RPMI7951 (cell line): ENCODE measurements around the gene C2orf68. TPM values are rescaled to one million over a fixed set of nuclear protein-coding genes. Genes with fewer than 3 reads are reported as not detected.
"Not testable (repeated sequence)": the region's sequence is repeated elsewhere in the genome, so short reads cannot be mapped to it uniquely, and the experiment has no call there.

ENCODE experiments used
- DNase-seq: peaks from one replicate; pipeline ENCODE4 v3.0.0-alpha.2; 2012; ENCODE audit warnings: low read depth
- total RNA-seq: library from RNA; depleted of rRNA; stranded (reverse); fragments of >200 nt; shearing (Covaris generic); gene quantifications from 2 replicates; pipeline ENCODE4 v1.2.3, GENCODE V29; 2014

The C2orf68 gene
- total RNA-seq, 1 experiment from 2014 or later, result 27.9 TPM

- no peak for DNase-seq
Measured at GRCh38 chr2:85628658-85629057, 16.8 kb upstream of the C2orf68 start.

GRCh38 chr2:85623991-85624390 is 12.1 kb upstream of the C2orf68 start:
- no peak for DNase-seq

- no peak for DNase-seq
Measured at GRCh38 chr2:85621338-85621737, 9.5 kb upstream of the C2orf68 start.

- no peak for DNase-seq
Measured at GRCh38 chr2:85619617-85620016, 7.8 kb upstream of the C2orf68 start.

GRCh38 chr2:85617723-85618122 is 5.9 kb upstream of the C2orf68 start:
- DNase-seq, result not testable (repeated sequence)

- DNase-seq, result no peak
Measured at GRCh38 chr2:85615413-85615728, 3.5 kb upstream of the C2orf68 start.

- not testable (repeated sequence) for DNase-seq
Measured at GRCh38 chr2:85614757-85615156, 2.9 kb upstream of the C2orf68 start.

- DNase-seq, result no peak
Measured at GRCh38 chr2:85613717-85614515, 2.0 kb upstream of the C2orf68 start.

GRCh38 chr2:85611217-85611704 is 605 bp downstream of the C2orf68 start:
- no peak for DNase-seq

GRCh38 chr2:85607268-85608215 is 4.3 kb downstream of the C2orf68 start:
- DNase-seq, result no peak

GRCh38 chr2:85606116-85606455 is 5.8 kb downstream of the C2orf68 start:
- no peak for DNase-seq

GRCh38 chr2:85605406-85606115 is 6.3 kb downstream of the C2orf68 start:
- DNase-seq, result peak; percentile 74

- no peak for DNase-seq
Measured at GRCh38 chr2:85604568-85605339, 7.1 kb downstream of the C2orf68 start.

GRCh38 chr2:85604133-85604444 is 7.8 kb downstream of the C2orf68 start:
- DNase-seq, result not testable (repeated sequence)

GRCh38 chr2:85602476-85603234 is 9.2 kb downstream of the C2orf68 start, which contains the start of gene TMEM150A:
Gene TMEM150A (minus strand): TSS chr2:85602698. CDS start chr2:85601948, 750 bp downstream.
- DNase-seq, result peak; percentile 91

GRCh38 chr2:85601771-85602475 is 9.9 kb downstream of the C2orf68 start:
- peak; percentile 71 for DNase-seq

- no peak for DNase-seq
Measured at GRCh38 chr2:85600951-85601770, 10.7 kb downstream of the C2orf68 start.

GRCh38 chr2:85600235-85600575 is 11.7 kb downstream of the C2orf68 start:
- DNase-seq, result no peak
